ENCODE results near the gene TEAD1. TPM values are rescaled to one million over a fixed set of nuclear protein-coding genes. Genes with fewer than 3 reads are reported as not detected.

Gene TEAD1
- total and polyA plus RNA-seq, 10 of the 15 experiments (the other 5 are each of a cell fraction or from before 2014, with no cell fraction given), result 0.01 to 0.59 (median 0.04) TPM; not detected in 6

GRCh38 chr11:12806113-12806512, 131.9 kb downstream of the TEAD1 start (continued):
- TF ChIP-seq BMI1 (IDR thresholded peaks at IDR 0.05; ENCODE audit: borderline replicate concordance), result no peak
- no peak for TF ChIP-seq RFX5 (IDR thresholded peaks at IDR 0.05; ENCODE audit: low read depth, low read length)
- no peak for TF ChIP-seq STAT1 (conservative IDR thresholded peaks at IDR 0.05)
- TF ChIP-seq CTCF (IDR thresholded peaks at IDR 0.05 in 2 of 3, conservative IDR thresholded peaks at IDR 0.05 in 1 of 3; ENCODE audit: control insufficient read depth in 2 of 3, extremely low read depth in 1 of 3, insufficient read depth in 1 of 3, low read depth in 3 of 3, low read length in 3 of 3), result no peak
- no peak for TF ChIP-seq ELK1 (IDR thresholded peaks at IDR 0.05; ENCODE audit: low read depth, low read length)
- TF ChIP-seq NRF1 (conservative IDR thresholded peaks at IDR 0.05; ENCODE audit: low read depth, low read length), result no peak
- no peak for TF ChIP-seq EZH2 (IDR thresholded peaks at IDR 0.05; ENCODE audit: borderline replicate concordance, control insufficient read depth, low read depth, low read length)
- TF ChIP-seq E2F4 (IDR thresholded peaks at IDR 0.05; ENCODE audit: low read depth, low read length), result no peak
- no peak for TF ChIP-seq CHD4 (IDR thresholded peaks at IDR 0.05)
- no peak for TF ChIP-seq MYB (IDR thresholded peaks at IDR 0.05; ENCODE audit: borderline replicate concordance, low read depth, low read length)
- TF ChIP-seq MXI1 (IDR thresholded peaks at IDR 0.05; ENCODE audit: low read depth, low read length), result no peak
